HG03469 (cell line): ENCODE measurements around the gene PDX1.

ENCODE experiments used
- ATAC-seq: cut with Tn5 transposase; IDR thresholded peaks from one replicate; pipeline ENCODE4 v1.9.1; 2021; ENCODE audit warnings: mild to moderate bottlenecking, moderate library complexity, moderate number of reproducible peaks; ENCODE audit not compliant: unreplicated experiment

Gene PDX1

DNA sequence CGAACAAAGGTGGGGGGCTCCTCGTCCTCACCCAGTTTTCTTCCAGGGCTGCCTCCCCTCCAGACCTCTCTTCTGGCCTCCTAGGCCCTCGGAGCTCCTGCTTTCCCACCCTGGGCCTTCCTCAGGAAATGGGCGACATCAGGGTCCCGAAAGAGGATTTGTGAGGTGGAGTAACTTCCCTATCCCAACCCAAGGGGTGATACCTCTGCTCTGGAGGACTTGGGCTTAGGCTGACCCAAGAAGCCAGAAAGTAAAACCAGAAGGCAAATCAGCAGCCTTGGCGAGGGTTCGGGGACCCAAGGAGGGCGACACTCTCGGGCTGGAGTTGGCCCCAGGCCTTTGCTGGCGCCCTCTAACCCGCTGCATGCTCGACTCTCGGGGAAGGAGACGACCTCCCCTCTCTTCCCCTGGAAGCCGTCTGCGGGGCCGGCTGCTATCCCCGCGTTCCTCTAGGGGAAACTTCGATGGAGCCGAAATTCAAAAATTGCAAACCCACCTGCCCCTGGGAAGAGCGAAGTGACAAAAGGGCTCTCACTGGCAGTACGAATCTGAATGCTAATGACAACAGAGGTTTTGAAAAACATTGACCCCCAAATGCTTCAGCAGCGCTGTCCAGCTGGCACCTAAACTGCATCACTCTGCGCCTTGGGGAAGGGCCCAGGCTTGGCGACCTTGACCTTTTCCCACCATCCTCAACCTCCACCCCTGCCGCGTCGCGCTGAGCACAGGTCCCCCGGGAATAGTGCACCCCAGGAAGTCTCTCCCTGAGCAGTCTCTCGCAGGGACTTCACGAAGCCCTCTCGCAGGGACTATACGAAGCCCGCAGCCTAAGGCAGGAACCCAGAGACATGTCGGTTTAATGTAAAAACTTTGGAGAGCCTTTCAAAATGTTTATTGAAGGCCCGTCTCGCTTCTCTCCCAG lies 2.4 kb downstream of the PDX1 start:
- ATAC-seq = no peak

- no peak for ATAC-seq
Observed at GRCh38 chr13:27922883-27923612, 3.2 kb downstream of the PDX1 start.

- ATAC-seq = no peak
Observed at GRCh38 chr13:27923794-27924528, 4.2 kb downstream of the PDX1 start.

- no peak for ATAC-seq
Observed at GRCh38 chr13:27924529-27925141, 4.8 kb downstream of the PDX1 start.

DNA sequence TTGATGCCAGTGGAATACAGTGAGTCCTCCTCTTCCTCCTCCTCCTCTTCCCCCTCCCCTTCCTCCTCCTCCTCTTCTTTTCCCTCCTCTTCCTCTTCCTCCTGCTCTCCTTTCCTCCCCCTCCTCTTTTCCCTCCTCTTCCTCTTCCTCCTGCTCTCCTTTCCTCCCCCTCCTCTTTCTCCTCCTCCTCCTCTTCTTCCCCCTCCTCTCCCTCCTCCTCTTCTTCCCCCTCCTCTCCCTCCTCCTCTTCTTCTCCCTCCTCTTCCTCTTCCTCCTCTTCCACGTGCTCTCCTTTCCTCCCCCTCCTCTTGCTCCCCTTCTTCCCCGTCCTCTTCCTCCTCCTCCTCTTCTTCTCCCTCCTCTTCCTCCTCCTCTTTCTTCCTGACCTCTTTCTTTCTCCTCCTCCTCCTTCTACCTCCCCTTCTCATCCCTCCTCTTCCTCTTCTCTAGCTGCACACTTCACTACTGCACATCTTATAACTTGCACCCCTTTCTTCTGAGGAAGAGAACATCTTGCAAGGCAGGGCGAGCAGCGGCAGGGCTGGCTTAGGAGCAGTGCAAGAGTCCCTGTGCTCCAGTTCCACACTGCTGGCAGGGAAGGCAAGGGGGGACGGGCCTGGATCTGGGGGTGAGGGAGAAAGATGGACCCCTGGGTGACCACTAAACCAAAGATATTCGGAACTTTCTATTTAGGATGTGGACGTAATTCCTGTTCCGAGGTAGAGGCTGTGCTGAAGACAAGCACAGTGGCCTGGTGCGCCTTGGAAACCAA lies 5.6 kb downstream of the PDX1 start:
- no peak for ATAC-seq

- ATAC-seq = no peak
Observed at GRCh38 chr13:27926644-27927434, 7.0 kb downstream of the PDX1 start.

DNA sequence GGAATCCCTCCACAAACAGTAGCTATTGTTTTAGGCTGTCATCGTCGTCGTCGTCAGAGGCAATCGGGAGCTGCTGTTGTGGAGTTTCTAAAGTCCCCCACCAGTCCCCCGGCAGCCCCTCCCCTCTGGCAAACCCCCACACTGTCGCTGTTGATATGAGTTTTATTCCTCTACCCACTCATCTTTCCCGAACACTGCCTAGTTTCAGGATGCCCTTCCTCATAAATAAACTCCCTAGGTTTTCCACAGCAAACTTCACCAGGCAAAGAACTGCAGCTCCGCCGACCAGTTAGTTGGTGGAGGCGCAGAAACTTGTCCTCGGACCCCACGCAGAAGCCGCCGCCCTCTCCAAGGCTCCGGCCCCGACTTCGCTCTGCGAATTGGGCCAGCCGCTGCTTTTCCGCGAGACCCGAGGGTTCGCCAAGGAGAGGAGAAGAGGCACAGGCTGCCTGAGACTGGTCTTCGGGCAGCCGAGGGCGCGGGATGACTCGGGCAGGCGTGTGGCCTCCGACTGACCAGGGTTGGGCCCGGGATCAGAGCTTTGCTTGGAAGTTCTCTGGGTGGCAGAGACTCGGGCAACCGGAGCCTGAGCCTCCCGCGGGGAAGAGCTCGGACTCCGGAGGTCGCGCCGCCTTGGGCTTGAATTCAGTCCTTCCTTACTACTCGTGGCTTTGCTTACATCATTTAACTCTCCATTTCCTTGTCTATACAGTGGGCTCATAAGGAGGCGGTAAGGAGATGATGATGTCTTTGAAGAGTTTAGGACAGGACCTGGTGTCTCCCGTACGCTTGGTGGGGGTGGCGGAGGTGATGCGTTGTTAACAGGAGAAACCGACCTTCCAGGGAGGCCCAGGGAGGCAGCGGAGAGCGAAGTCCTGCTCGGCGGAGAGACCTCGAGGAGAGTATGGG lies 7.9 kb downstream of the PDX1 start:
- no peak for ATAC-seq

DNA sequence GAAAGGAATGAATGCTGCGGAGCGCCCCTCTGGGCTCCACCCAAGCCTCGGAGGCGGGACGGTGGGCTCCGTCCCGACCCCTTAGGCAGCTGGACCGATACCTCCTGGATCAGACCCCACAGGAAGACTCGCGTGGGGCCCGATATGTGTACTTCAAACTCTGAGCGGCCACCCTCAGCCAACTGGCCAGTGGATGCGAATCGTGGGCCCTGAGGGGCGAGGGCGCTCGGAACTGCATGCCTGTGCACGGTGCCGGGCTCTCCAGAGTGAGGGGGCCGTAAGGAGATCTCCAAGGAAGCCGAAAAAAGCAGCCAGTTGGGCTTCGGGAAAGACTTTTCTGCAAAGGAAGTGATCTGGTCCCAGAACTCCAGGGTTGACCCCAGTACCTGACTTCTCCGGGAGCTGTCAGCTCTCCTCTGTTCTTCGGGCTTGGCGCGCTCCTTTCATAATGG lies 8.6 kb downstream of the PDX1 start:
- no peak for ATAC-seq

DNA sequence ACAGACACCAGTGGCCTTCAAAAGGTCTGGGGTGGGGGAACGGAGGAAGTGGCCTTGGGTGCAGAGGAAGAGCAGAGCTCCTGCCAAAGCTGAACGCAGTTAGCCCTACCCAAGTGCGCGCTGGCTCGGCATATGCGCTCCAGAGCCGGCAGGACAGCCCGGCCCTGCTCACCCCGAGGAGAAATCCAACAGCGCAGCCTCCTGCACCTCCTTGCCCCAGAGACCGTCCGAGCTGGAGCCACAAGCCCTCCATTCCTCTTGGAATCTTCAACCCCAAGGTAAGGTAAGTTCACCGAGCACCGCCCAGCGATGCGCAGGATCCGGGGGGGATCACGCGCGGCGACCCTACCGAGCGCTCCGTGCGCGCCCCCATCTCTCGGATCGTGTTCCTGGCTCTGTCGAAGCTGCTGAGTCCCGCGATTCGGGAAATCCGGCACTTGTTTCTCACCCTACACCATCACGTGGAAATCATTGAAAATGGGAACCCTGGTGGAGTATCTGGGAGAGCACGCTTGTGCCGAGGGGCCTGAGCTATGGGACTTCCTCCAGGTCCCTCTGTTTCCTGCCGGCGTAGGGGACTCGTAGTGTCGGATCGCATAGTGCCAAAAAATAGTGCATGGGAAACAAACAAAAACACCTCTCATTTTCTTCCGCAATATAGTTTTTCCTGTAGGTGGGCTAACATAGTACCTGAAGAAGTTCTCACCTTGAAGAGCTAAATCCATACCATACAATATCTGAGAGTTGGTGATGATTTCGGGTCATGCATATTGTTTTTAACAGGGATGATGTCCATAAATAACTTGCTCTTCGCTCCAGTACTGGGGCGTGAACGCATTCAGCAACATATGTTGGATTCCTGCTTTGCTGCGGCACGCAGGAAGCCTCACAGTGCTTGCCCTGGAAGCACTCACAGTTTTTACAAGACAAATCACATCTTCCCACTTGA lies 9.3 kb downstream of the PDX1 start:
- ATAC-seq = no peak

GRCh38 chr13:27929868-27930267 lies 10.1 kb downstream of the PDX1 start:
- ATAC-seq = no peak

DNA sequence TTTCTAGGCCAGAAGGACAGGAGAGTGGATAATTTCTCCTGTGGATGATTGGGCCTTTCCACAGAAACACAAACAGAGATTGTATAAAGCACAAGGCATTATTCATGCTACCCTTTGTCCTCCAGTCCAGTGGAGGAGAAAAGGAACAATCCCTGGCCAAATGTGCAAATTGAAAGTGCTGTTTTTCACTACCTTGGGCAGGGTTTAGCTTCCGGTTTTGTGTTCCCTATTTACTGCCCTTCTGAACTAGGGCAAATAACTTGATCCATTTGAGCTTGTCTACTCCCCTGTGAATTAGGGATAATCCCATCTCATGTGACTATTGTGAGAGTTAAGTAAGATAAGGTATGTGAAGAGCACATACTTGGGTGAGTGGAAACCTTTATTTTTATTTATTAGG lies 13.3 kb downstream of the PDX1 start:
- no peak for ATAC-seq

DNA sequence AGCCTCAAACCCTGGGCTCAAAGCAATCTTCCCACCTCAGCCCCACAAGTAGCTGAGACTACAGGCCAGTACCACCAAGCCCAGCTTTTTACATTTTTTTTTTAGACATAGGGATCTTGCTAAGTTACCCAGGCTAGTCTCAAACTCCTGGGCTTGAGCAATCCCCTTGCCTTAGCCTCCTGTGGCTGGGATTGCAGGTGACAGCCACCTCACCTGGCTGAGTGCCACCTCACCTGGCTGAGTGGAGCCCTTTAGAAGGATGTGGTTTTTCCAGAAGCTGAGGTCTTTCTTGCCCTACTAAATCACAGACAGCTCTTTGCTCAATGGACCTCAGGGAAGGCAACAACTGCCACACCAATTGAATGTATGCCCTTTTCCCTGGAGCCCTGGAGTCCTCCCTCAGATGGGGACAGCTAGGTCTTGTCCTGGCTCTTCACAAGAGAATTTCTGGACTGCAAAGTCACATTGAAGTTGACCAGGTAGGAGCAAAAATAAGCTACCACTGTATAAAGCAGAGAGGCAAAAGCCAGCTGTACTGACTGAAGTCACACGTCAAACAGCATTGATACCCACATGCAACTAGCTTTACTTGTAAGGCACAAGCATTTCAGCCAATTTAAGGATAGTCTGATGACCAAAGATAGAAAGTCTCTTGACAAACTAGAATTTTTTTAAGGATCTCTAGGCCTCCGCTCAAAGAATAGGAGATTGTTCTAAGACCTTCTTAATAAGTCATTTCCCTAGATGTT lies 14.0 kb downstream of the PDX1 start:
- no peak for ATAC-seq

GRCh38 chr13:27942972-27943371 lies 23.2 kb downstream of the PDX1 start:
- ATAC-seq = no peak

GRCh38 chr13:27952876-27953675 lies 33.3 kb downstream of the PDX1 start:
- ATAC-seq = no peak

GRCh38 chr13:27953676-27954405 lies 34.0 kb downstream of the PDX1 start:
- ATAC-seq = no peak
